Right renal cortex interstitium (tissue), 3 donors: ENCODE data around the gene UHRF1. TPM values are rescaled to one million over a fixed set of nuclear protein-coding genes. Genes with fewer than 3 reads are reported as not detected.

ENCODE experiments used
- DNase-seq, 3 donors: peaks; one replicate each; pipeline ENCODE4 v3.0.0-alpha.2; 2013; ENCODE audit warnings: low read depth in 3 of 3, low spot score in 2 of 3
- polyA plus RNA-seq, 3 donors: library from polyadenylated mRNA; unstranded; fragments of 120-200 nt; gene quantifications; one replicate each; pipeline ENCODE4 v1.2.1, GENCODE V29; 2013; ENCODE audit not compliant: insufficient read length in 3 of 3

UHRF1 gene
- polyA plus RNA-seq, 3 donors: 29.4 to 30.6 (median 29.9) TPM

DNA sequence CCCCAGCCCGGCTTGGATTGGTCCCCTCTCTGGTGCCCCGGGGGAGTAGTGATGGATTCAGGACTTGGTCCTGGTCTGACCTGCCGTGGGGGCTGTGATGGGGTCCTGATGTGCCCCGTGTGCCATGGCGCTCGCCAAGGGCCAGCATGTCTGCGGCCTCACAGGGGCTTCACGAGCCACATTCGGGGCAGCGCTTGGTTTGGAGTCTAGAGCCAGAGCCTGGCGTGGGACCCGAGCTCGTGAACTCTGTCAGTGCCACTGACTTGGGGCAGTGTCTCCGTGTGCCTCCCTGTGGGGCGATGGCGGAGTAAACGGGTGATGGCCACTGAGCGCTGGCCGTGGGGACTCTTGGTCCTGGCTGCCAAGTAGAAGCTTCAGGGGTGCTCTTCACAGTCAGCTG is 76.8 kb downstream of the UHRF1 start:
- DNase-seq: no peak

DNA sequence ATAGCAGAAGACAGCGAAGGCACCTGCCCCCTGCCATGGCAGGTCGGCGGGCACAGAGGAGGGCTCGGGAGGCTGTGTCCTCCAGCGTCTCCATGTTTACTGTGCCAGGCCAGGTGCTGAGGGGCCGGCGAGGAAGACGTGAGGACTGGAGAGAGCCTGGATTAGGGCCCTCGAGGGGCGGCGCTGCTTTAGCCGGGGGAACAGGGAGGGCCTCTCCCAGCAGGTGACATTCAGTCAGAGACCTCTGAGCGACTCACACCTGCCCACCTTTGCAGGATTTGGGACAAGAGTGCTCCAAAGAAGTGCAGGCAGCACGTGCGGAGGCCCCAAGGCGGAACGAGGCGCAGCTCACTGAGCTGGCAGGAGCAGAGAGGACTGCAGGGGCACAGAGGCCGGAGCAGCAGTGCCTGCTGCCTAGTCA is 77.2 kb downstream of the UHRF1 start:
- no peak for DNase-seq

DNA sequence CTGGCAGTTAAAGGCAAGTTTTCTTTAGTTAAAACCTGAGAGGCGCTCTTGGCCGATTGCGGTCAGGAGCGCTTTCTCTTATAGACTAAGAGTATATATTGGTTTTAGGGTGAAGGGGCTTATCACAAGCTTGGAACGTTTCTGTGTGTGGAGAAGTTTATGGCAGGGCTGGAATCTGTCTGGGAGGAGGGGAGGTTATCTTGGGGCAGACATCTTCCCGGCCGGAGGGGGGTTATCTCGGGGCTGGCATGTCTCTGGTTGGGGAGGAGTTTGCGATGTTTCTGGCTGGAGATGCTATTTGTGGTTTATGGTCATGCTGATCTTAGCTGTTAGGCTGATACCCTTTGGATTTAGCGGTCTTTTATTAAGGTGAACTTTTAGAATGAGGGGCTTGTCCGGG is 78.0 kb downstream of the UHRF1 start:
- DNase-seq: no peak

DNA sequence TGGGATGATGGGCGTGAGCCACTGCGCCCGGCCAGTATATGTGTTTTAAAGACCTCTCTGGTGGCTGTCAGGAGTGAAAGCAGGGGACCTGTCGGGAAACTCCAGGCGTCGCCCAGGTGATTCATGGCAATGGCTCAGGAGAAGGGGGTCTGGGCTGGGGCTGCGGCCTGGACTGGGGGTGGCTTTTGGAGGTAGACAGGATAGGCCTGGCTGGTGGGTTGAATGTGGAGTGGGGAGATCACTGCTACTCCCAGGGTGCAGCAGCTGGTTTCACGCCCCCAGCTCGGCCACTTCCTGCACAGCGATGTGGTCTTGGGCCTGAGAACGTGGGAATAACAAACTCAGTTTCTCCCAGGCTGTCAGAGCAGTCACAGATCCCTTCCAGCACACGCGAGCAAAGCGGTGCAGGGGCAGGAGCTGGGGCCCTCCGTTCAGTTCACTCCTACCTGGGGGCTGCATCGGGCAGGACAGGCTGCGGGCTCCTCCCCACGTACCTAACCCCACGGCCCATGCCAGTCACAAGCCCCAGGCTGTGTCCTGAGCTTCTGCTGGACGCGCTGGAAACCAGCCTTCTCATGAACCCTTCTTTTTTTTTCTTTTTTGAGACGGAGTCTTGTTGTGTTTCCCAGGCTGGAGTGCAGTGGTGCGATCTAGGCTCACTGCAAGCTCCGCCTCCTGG is 78.5 kb downstream of the UHRF1 start:
- DNase-seq: no peak

DNA sequence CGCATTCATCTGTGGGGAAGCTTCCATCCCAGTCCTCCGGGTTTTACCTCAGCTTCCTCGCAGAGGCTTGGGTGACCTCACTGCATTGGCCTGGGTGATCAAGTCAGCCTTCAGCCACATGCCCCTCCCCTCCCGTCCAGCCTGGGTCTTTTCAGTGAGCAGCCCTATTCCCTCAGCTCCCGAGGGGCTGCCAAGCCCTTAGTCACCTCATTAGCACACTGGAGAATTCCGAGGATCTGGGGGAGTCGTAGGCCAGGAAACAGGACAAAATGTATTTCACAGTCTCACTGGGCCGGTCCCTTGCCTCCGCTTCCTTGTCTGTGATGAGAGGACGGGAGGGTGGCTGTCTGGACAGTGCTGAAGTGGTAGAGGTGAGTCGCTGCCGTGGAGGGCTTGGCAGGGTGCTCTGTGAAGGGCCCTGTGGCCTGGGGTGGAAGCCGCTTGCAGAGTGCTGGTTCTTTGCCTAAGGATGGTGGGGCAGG is 79.5 kb downstream of the UHRF1 start:
- DNase-seq: no peak

DNA sequence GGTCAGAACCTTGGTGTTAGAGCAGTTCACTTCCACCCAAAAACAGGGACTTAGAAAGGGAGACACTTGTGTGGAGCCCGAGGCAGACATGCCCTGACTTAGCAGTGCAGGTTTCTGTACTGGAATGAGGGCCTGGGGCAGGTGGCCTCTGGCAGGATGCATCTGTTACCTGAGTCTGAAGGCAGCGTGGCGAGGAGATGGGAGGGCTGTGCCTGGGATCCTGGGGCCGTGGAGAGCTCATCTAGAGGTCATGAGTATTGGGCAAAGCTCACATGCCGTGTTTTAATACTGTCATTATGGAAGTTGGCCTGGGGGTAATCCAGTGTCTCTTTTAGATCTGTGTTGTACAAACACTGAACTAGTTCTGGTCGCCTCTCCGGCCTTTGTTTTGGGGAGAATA is 81.0 kb downstream of the UHRF1 start:
- no peak for DNase-seq

DNA sequence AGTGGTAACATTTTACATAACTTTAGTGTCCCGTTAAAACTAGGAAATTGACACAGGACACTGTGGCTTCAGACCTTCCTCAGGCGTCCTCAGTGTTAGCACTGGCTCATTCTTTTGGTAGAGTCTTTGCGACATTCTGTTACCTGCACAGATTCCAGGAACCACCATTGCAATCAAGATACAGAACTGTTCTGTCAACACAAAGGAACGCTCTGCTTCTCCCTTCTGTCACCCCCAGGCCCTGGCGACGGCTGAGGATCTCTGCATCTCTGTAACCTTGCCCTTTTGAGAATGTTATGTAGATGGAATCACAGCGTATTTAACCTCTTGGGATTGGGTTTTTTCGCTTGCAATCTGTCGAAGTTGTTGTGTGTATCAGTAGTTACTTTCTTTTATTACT is 82.2 kb downstream of the UHRF1 start:
- DNase-seq: no peak

DNA sequence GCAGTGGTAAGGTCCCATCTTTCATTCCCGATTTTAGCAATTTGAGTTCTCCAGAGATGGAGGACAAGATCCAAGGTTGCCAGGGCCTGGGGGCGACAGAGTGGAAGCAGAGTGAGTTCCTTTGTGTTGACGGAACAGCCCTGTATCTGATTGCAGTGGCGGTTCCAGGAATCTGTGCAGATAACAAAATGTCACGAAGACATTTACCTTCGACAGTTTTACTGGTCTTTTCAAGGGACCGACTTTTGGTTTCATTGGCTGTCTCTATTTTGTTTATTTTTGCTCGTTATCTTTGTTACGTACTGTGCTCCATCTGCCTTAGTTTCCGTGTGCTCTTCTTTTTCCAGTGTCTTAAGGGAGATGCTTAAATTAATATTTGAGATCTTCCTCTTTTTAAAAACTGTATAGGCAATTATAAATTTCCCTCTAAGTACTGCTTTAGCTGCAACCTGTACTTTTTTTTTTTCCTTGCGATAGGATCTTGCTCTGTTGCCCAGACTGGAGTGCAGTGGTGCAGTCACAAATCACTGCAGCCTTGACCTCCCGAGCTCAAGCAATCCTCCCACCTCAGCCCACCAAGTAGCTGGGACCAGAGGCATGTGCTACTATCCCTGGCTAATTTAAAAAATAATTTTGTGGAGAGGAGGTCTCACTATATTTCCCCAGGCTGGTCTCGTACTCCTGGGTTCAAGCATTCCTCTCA is 82.8 kb downstream of the UHRF1 start:
- no peak for DNase-seq

DNA sequence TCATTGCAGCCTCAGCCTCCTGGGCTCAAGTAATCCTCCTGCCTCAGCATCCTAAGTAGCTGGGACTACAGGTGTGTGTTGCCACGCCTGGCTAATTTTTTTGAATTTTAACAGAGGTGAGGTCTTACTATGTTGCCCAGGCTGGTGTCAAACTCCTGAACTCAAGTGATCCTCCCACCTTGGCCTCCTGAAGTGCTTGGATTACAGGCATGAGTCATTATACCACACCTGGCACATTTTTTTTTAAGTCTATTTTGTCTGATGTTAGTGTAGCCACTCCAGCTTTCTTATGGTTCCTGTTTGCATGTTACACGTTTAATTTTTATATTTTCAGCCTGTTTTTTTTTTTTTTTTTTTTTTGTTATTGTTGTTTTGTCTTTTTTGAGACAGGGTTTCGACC is 84.4 kb downstream of the UHRF1 start:
- no peak for DNase-seq

DNA sequence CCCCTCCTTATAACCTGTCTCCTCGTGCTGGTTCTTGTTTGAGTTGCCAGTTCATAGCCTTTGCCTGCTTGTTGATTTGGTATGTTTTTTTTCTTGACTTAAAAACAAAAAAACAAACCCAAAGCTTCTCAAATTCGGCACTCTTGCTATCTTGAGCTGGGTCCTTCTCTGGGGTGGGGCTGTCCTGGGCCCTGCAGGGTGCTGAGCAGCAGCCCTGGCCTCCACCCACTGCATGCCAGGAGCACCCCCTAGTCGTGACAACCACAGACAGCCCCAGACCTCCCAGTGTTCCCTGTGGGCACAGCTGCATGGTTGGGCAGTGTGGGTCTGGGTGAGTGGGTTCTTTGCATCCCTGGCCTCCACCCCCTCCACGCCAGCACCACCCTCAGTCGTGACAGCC is 87.4 kb downstream of the UHRF1 start:
- no peak for DNase-seq

DNA sequence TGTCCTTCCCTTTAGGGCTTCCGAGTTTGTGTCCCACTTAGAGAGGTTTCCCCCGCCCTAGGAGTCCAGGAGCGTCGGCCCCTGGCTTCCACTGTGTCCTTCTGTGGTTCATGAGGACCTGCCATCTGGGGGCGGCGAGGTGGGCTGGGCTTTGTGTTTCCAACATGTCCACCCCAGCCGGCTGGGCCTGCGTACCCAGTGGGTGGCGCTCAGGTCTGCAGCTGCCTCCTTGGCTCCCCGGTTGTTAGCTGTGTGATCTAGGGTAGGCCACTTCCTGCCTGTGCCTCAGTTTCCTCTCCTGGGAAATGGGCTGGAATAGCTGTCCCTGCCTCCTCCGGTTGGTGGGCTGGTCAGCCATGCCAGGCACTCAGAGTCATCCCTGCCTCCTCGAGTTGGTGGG is 88.0 kb downstream of the UHRF1 start:
- no peak for DNase-seq

DNA sequence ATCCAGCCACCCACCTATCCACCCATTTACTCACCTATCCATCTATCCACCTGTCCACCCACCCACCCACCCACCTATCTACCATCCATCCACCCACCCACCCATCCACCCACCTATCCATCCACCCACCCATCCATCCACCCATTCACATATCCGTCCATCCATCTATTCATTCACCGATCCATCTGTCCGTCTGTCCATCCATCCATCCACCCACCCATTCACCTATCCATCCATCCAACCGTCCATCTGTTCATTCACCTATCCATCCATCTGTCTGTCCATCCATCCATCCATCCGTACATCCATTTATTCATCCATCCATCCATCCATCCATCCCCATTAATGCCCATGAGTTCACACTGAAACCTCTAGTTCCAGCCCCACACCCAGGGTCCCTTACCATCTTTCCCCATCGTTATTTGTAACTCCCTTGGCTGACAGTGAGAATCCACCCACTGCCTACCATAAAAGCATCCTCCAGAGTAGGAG is 90.9 kb downstream of the UHRF1 start:
- DNase-seq: no peak

DNA sequence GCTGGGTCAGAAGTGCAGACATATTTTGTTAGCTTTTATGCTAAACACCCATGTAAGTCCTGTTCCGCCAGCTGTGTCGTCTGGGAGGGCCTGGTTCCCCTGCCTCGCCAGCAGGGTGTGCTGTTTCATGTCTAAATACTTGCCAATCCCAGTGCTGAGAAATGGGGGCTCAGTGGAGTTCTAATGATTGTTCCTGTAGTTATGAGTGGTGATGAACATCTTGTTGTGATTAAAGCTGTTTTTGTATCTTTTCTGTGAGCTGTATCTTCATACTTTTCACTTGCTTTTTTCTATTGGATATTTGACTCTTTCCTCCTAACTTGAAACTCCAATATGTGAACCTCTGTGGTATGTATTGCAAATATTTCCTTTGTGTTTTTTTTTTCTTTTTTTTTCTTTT is 92.3 kb downstream of the UHRF1 start:
- DNase-seq: no peak

DNA sequence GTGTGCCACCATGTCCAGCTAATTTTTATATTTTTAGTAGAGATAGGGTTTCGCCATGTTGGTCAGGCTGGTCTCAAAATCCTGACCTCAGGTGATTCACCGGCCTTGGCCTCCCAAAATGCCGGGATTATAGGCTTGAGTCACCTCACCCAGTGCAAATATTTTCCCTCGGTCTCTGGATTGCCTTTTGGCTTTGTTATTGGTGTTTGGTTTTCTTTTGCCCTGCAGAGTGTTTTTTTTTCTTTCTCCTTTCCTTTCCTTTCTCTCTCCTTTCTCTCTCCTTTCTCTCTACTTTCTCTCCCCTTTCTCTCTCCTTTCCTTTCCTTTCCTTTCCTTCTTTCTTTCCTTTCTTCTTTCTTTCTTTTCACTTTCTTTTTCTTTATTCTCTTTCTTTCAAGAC is 92.8 kb downstream of the UHRF1 start:
- DNase-seq: no peak

DNA sequence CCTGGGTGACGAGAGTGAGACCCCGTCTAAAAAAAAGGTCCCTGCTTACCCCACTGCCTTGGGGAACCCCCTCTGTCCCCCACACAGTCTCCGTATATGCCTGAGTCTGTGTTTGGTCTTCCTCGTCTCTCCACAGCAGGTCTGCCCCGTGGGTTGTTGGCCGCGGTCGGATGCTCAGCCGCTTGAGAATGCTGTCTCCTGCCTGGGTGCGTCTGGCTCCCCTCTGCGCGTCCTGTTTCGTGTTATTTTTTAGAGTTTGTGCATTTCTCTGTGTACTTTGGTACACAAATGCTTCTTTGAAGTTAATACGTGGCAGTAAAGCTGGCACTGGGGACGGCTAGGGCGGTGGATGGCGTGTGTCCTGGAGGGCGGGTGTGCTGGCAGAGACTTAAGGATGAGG is 94.5 kb downstream of the UHRF1 start:
- DNase-seq: no peak

DNA sequence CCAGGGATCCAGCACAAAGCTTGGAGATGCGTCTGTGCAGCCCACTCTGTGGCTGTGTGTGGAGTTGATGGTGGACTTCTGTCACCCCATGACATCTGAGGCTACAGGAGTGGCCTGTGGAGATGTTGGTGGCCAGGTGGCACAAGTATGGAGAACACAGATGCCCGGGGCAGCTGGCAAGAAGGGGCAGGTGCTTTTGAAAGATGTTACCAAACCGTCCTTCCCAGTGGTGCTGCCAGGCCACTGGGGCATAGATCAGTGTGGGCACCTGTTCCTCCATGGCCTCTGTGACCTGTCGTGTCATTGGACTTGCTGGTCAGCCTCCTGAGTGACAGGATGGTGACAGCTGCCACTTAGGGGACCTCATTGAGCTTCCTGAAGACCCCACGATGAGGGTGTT is 95.8 kb downstream of the UHRF1 start:
- DNase-seq: no peak

DNA sequence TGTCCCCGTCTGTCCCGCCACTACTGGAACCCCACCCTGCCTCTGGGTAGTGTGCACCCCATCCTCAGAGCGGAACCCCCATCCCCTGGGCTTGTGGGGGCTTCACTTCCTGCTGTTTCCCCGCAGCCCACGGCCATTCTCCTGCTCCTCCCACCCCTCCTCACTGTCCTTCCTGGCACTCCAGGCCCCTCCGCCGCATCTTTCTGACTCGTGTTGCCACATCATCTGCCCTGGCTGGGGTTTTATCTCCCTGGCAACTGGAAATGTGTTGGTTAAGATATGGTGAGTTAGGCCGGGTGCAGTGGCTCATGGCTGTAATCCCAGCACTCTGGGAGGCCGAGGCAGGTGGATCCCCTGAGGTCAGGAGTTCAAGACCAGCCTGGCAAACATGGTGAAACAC is 96.9 kb downstream of the UHRF1 start:
- no peak for DNase-seq

DNA sequence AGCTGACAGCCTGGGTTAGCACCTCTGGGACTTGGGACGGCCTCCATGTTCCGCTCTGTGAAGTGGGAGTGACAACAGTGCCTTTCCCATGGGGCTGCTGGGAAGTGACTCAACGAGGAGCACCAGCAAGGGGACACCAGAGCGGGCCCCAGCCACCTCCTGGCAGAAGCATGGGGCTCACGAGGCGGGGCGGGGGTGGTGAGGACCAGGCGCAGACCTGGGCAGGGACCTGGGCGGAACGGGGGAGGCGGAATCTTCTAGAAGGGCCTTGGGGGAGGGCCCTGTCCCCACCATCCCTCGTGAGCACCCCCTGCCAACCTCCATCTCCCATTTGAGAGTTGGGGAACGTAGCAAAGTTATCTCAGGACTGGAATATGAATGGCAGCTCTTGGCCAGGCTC is 97.5 kb downstream of the UHRF1 start:
- no peak for DNase-seq
